ENCODE results near the gene USH1C. TPM values are rescaled to one million over a fixed set of nuclear protein-coding genes. Genes with fewer than 3 reads are reported as not detected.

Gene USH1C
- total and polyA plus RNA-seq, 9 of the 15 experiments (the other 6 are each of a cell fraction or from before 2014, with no cell fraction given): 0.04 TPM; not detected in 8

- TF ChIP-seq ILK (tag; IDR thresholded peaks at IDR 0.05; ENCODE audit: borderline replicate concordance, low read depth): no peak
These were observed 66.9 kb downstream of the USH1C start (continued) for GRCh38 chr11:17477361-17477760.

DNA sequence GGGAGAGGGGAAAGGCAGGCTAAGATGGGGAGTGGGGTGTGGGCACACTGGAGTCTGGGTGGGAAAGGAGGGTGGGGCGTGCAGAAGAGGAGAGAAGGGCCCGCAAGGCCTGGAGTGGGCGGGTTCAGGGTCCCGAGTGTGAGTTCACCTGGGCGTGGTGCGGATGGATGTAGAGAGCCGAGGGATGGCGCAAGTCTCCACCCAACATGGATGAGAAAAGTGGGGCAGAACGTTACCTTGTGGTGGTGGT lies 67.2 kb downstream of the USH1C start:
- Histone ChIP-seq H3K9ac (ENCODE audit: insufficient read depth in 1 of 2, low read depth in 2 of 2, low read length in 2 of 2) (no peak overlapping the region), H3K4me3 (no peak overlapping the region), H3K27me3 (ENCODE audit: control insufficient read depth in 2 of 2, insufficient read depth in 2 of 2, low read length in 2 of 2) (peaks cover 9 to 53% of the 10 kb centered on the region in 2 experiments; a peak in 4 of 5 replicates), H3K4me2 (ENCODE audit: insufficient read depth, low read length) (no peak overlapping the region), H2AFZ (ENCODE audit: low read depth, low read length) (no peak overlapping the region), H3K79me2 (ENCODE audit: control insufficient read depth, insufficient read depth, low read length) (no peaks in the 10 kb centered on the region), H4K20me1 (replicated peaks; ENCODE audit: control insufficient read depth, insufficient read depth, low read length) (no peaks in the 10 kb centered on the region), H3K9me3 (replicated peaks; ENCODE audit: control insufficient read depth, insufficient read depth, low read depth, low read length) (no peaks in the 10 kb centered on the region), H3K36me3 (ENCODE audit: control insufficient read depth, insufficient read depth, low read length) (no peaks in the 10 kb centered on the region), H3K4me1 (replicated peaks in 1 of 2; ENCODE audit: control insufficient read depth in 2 of 2, insufficient read depth in 2 of 2, low read length in 2 of 2) (peaks cover 0 to 8% of the 10 kb centered on the region in 2 experiments; a peak in 1 of 5 replicates), H3K9me1 (ENCODE audit: control insufficient read depth, insufficient read depth, low read length) (no peaks in the 10 kb centered on the region), H3K27ac (ENCODE audit: extremely low read depth, low read depth, low read length) (no peak overlapping the region)
- POLR2A ChIA-PET: no interaction called here
- in situ Hi-C loops (cut with MboI) (no loop called here), intact Hi-C loops (cut with micrococcal nuclease) (no loop called here)
- ATAC-seq (no peak), DNase-seq (ENCODE audit: extremely low read depth in 1 of 4, low spot score in 3 of 4) (no peak), FAIRE-seq (no peak)
- no peak for TF ChIP-seq RHOXF2B (CRISPR knock-in tag; conservative IDR thresholded peaks at IDR 0.05)
- no peak for TF ChIP-seq ZNF830 (CRISPR knock-in tag; IDR thresholded peaks at IDR 0.05)
- no peak for TF ChIP-seq LARP7 (IDR thresholded peaks at IDR 0.05)
- CTCF ChIA-PET (ENCODE audit: low intra/inter-chr PET ratio): no interaction called here
- WGBS (ENCODE audit: insufficient coverage, low coverage, missing lambda C conversion rate): 24% methylated on average over 4 of the region's 9 CpGs
- no TSS peak for BruUV-seq (replicated peaks)

DNA sequence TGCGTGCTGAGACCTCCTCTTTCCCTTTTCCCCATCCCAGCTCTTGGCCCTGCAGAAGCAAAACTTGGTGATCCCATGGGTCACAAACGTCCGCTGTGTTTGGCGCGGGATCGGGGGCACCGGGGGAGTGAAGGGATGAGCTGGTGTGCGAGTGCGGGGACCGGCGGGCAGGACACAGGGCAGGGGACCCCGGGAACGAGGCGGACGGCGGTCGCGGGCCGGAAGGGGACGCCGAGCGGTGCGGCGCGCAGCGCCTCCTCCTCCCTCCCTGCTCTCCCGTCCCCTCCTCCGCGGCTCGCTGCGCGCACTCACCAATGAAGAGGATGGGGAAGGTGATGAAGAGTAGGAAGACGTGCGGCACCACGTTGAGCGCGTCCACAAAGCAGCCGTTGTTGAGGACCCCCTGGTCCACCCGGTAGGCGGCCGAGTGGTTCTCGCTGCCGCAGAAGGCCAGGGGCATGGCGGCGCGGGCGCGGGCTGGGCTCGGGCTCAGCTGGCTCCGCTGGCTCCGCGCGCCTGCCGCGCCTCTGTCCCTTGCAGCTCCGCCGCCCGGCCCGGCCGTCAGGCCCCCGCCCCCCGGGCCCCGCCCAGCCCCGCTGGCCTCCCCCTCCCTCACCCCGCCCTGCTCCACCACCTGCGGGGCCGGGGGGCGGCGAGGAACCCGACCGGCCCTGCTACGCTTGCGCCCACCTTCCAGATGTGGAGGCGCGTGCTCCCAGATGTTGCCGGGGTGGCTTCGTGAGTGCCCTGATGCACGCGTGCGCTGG lies 67.7 kb downstream of the USH1C start, which contains the start of gene ABCC8:
Gene ABCC8, minus strand, starts transcription at position 529 of the 767 bp plus-strand sequence. Its CDS starts 69 bp downstream, at position 460.
- Histone ChIP-seq H3K4me2 (ENCODE audit: insufficient read depth, low read length) (no peak within 1 kb of the TSS), H3K9me3 (replicated peaks; ENCODE audit: control insufficient read depth, insufficient read depth, low read depth, low read length) (no peaks in the 10 kb centered on the region), H3K79me2 (ENCODE audit: control insufficient read depth, insufficient read depth, low read length) (no peaks in the 10 kb centered on the region), H3K4me1 (replicated peaks in 1 of 2; ENCODE audit: control insufficient read depth in 2 of 2, insufficient read depth in 2 of 2, low read length in 2 of 2) (peaks cover 0 to 8% of the 10 kb centered on the region in 2 experiments; a peak in 1 of 5 replicates), H3K9ac (ENCODE audit: insufficient read depth in 1 of 2, low read depth in 2 of 2, low read length in 2 of 2) (no peak within 1 kb of the TSS), H3K27me3 (ENCODE audit: control insufficient read depth in 2 of 2, insufficient read depth in 2 of 2, low read length in 2 of 2) (peaks cover 9 to 48% of the 10 kb centered on the region in 2 experiments; a peak in 4 of 5 replicates), H2AFZ (ENCODE audit: low read depth, low read length) (no peak within 1 kb of the TSS), H4K20me1 (replicated peaks; ENCODE audit: control insufficient read depth, insufficient read depth, low read length) (no peaks in the 10 kb centered on the region), H3K4me3 (no peak within 1 kb of the TSS), H3K27ac (ENCODE audit: extremely low read depth, low read depth, low read length) (no peak within 1 kb of the TSS), H3K9me1 (ENCODE audit: control insufficient read depth, insufficient read depth, low read length) (no peaks in the 10 kb centered on the region), H3K36me3 (ENCODE audit: control insufficient read depth, insufficient read depth, low read length) (no peaks in the 10 kb centered on the region)
- BruUV-seq (replicated peaks): no TSS peak
- WGBS (ENCODE audit: insufficient coverage, low coverage, missing lambda C conversion rate): 0% methylated on average over 13 of the region's 80 CpGs
- no peak for ATAC-seq
- intact Hi-C loops (cut with micrococcal nuclease): no loop called here
- ChIA-PET CTCF (ENCODE audit: low intra/inter-chr PET ratio) (no interaction called here), POLR2A (no interaction called here)
- FAIRE-seq: no peak
- no peak for TF ChIP-seq IRF2 (CRISPR knock-in tag; IDR thresholded peaks at IDR 0.05)
- TF ChIP-seq, protein P1, sequence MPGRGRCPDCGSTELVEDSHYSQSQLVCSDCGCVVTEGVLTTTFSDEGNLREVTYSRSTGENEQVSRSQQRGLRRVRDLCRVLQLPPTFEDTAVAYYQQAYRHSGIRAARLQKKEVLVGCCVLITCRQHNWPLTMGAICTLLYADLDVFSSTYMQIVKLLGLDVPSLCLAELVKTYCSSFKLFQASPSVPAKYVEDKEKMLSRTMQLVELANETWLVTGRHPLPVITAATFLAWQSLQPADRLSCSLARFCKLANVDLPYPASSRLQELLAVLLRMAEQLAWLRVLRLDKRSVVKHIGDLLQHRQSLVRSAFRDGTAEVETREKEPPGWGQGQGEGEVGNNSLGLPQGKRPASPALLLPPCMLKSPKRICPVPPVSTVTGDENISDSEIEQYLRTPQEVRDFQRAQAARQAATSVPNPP (IDR thresholded peaks at IDR 0.05; ENCODE audit: borderline replicate concordance, insufficient read depth, insufficient read length): no peak
- no peak for TF ChIP-seq TEAD1 (CRISPR knock-in tag; IDR thresholded peaks at IDR 0.05)
- TF ChIP-seq TRIM28 (IDR thresholded peaks at IDR 0.05): no peak
- no peak for TF ChIP-seq ZNF121 (CRISPR knock-in tag; conservative IDR thresholded peaks at IDR 0.05)
- TF ChIP-seq ZNF445 (CRISPR knock-in tag; IDR thresholded peaks at IDR 0.05; ENCODE audit: low read depth): no peak
- TF ChIP-seq HDAC6 (IDR thresholded peaks at IDR 0.05; ENCODE audit: low read depth, low read length): no peak
- TF ChIP-seq, protein P2, sequence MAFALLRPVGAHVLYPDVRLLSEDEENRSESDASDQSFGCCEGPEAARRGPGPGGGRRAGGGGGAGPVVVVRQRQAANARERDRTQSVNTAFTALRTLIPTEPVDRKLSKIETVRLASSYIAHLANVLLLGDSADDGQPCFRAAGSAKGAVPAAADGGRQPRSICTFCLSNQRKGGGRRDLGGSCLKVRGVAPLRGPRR (CRISPR knock-in tag; IDR thresholded peaks at IDR 0.05): no peak
- DNase-seq (ENCODE audit: extremely low read depth in 1 of 4, low spot score in 3 of 4): peak in 2 of 4 experiments; percentile 41 to 44
- in situ Hi-C loops (cut with MboI): no loop called here
